Small intestine (tissue), 7 donors: ENCODE results near the gene CDH23. TPM values are rescaled to one million over a fixed set of nuclear protein-coding genes. Genes with fewer than 3 reads are reported as not detected.
A peak's percentile ranks its signal among the peaks of the same experiment; 100 is the strongest.

Source experiments
- DNase-seq, 2 donors: peaks; one replicate each; pipeline versions ENCODE4 v3.0.0 to v3.0.0-alpha.2; 2013
- FAIRE-seq: peaks from 2 replicates; lab custom pipeline; 2012; peaks lifted over from hg19 to GRCh38; lab: Jason Lieb, UNC
- H3K27ac ChIP-seq, 3 donors: one replicate each; pipeline ENCODE4 v1.5.1; 2013; ENCODE audit warnings: low read length in 2 of 3, mild to moderate bottlenecking in 2 of 3, control low read depth in 1 of 3, inconsistent platforms in 1 of 3, low read depth in 1 of 3, moderate library complexity in 1 of 3
- H3K27me3 ChIP-seq, 3 donors: one replicate each; pipeline ENCODE4 v1.6.1; 2013; ENCODE audit warnings: low read length in 3 of 3, inconsistent platforms in 1 of 3; ENCODE audit not compliant: control insufficient read depth in 3 of 3, insufficient read depth in 3 of 3
- H3K36me3 ChIP-seq, 3 donors: one replicate each; pipeline ENCODE4 v1.6.1; 2013; ENCODE audit warnings: low read length in 3 of 3, inconsistent platforms in 1 of 3, low read depth in 1 of 3, mild to moderate bottlenecking in 1 of 3, moderate library complexity in 1 of 3; ENCODE audit not compliant: control insufficient read depth in 3 of 3, insufficient read depth in 2 of 3
- H3K4me1 ChIP-seq, 3 donors: one replicate each; pipeline ENCODE4 v1.6.1; 2013; ENCODE audit warnings: low read length in 2 of 3, inconsistent platforms in 1 of 3, low read depth in 1 of 3, mild to moderate bottlenecking in 1 of 3, moderate library complexity in 1 of 3; ENCODE audit not compliant: control insufficient read depth in 3 of 3, insufficient read depth in 2 of 3
- H3K4me3 ChIP-seq, 3 donors: one replicate each; pipeline ENCODE4 v1.5.1; 2013; ENCODE audit warnings: low read length in 3 of 3, control low read depth in 1 of 3, inconsistent platforms in 1 of 3, low read depth in 1 of 3, mild to moderate bottlenecking in 1 of 3, moderate library complexity in 1 of 3
- H3K9me3 ChIP-seq, 2 donors: one replicate each; pipeline ENCODE4 v1.6.1; 2013; ENCODE audit warnings: low read depth in 1 of 2, low read length in 1 of 2; ENCODE audit not compliant: control insufficient read depth in 2 of 2, insufficient read depth in 1 of 2
- WGBS, 3 donors: extraction: QIAGEN DNeasy Blood & Tissue Kit; methylation state at CpG; one replicate each; pipeline ENCODE4 v1.1.7; 2013; 5-methylcytosine and 5-hydroxymethylcytosine counted together
- polyA plus RNA-seq, 4 donors: library from polyadenylated mRNA; stranded (reverse) in 3 of 4; unstranded in 1 of 4; fragments of 200-250 nt in 3 of 4; fragments of 120-200 nt in 1 of 4; gene quantifications; one replicate each; pipeline versions ENCODE4 v1.2.1 to v1.2.3, GENCODE V29; 2013
- donor health status: healthy with polysubstance abuse.
- donor health status: control.
- donor health status: control.
- donor health status: Bipolar disorder and iron deficiency.
- donor health status: healthy.

CDH23 gene
- polyA plus RNA-seq, 4 donors, result 0.89 to 2.5 (median 1.6) TPM

DNA sequence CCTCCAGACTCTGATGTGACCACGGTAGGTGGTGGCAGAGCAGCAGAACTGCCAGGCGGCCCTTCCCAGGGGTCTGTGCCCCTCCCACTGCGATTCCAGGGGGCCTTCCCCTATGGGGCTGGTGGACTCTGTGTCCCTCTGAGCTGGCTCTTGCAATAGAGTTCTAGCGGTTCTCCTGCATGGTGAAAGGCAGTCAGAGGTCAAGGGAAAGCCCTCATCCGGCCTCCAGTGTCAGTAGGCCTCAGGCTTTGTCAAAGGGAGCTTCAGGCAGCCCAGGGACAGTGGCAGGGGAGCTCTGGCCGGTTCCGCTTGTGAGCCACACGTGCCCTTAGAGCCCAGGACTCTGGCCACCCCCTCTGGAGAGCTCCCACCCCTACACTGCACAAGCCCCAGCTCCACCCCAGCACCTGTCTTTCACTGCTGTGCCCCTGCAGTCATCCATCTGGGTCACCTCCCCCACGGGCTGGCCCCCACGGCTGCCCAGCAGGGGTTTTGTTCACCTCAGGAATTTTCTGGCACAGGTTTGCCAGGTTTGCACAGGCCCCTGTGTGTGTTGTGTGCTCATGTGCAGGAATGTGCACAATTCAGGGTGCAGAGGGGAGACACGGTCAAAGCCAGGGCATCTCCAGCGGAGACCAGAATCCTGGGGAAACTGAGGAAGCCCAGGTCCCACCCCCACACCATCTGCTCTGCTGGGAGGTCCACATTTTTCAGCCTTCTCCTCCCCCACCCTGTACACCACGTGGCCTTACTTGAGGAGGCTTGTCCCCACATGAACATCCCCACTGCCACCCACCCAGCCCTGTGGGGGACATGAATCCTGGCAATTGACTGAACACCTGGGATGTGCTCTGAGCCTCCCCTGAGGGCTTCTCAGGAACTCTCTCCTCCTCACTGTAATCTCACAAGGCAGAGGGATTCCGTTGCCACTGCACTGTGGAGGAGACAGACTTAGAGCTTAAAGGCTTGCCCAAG is 299.1 kb downstream of the CDH23 start:
- Histone ChIP-seq H3K27me3 (no peaks in the 10 kb centered on the region), H3K4me3 (no peak overlapping the region), H3K27ac (no peak overlapping the region), H3K36me3 (peaks cover 0 to 2% (median 0%) of the 10 kb centered on the region in 3 donors), H3K9me3 (peaks cover 0 to 8% of the 10 kb centered on the region in 2 donors), H3K4me1 (peaks cover 3 to 9% (median 4%) of the 10 kb centered on the region in 3 donors)
- WGBS, 3 donors, result 82 to 87% (median 82%) methylated on average over 14 of the region's 14 CpGs
- FAIRE-seq (no peak), DNase-seq (no peak)

DNA sequence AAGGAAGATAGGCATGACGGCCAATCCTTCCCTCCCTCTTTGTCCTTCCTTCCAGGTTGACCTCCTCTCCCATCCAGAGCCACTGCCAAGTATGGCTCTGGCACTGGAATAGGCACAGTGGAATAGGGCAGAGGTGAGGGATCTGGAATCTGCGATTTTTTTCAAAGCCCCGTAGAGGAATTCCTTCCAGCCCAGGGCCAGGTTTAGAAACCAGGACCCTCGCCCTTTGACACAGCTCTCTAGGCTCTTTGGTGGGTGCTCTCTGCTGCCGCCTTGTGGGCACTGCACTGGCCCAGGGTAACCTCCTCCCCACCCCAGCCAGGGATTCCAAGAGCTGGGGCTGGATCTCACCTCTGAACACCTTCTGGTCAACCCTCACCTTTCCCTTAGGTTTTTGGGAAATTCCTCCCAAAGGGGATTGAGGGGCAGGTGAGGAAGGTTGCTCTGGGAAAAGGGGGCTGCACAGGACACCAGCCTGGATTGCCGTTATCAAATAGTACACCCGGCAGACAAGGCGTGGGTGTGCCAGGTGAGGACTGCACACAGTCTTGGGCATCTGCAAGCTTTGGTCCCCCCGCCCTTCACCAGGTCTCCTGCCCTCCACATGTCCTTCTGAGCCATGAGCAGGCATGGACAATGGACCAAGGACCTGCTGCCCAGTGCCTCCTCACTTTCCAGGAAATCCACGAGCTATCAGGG is 300.1 kb downstream of the CDH23 start:
- H3K4me3 ChIP-seq, result no peak overlapping the region
- 22 to 45% (median 29%) methylated on average over 10 of the region's 10 CpGs for WGBS, 3 donors
- DNase-seq (peak; percentile 71 to 77), FAIRE-seq (no peak)
- no peak overlapping the region for H3K27ac ChIP-seq
- peaks cover 0 to 2% (median 0%) of the 10 kb centered on the region in 3 donors for H3K36me3 ChIP-seq
- H3K27me3 ChIP-seq, result no peaks in the 10 kb centered on the region
- H3K9me3 ChIP-seq, result peaks cover 0 to under 1% of the 10 kb centered on the region in 2 donors
- peaks cover 3 to 9% (median 4%) of the 10 kb centered on the region in 3 donors for H3K4me1 ChIP-seq

DNA sequence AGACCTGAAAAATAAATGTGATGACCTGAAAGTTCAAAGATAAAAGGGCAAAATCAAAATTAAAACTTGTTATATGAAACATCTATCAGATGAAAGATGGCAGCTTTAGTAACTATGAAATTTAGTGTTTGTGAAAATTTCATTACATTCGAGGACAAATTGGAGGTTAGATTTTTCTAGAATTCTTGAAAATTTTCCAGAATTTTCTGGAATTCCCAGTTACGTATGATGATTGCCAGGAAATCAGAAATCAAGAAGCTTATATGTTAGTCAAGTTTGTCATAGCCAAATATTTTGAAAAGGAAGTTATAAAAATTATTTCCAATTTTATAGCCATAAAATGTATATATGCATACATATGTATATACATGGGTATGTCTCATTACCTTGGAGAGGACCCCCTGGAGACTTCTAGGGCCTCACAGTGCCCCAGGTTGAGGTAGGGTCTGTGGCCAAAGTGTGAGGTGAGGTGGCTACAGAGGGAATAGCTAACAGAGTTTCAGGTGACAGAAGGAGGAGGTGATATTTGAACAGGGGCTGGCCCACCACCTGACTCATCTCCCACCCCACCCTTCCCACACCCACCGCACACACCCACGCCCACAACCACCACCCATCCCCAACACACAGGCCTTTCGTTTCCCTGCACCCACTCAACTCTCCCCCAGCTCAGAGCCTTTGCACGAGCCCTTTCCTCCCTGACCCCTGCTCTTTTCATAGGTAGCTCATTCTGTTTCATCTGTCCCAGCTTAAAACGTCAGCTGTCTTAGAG is 301.4 kb downstream of the CDH23 start:
- Histone ChIP-seq H3K27me3 (no peaks in the 10 kb centered on the region), H3K36me3 (no peaks in the 10 kb centered on the region), H3K4me1 (peaks cover 3 to 5% (median 3%) of the 10 kb centered on the region in 3 donors), H3K9me3 (no peaks in the 10 kb centered on the region), H3K4me3 (no peak overlapping the region), H3K27ac (no peak overlapping the region)
- FAIRE-seq, result no peak
- no peak for DNase-seq
- WGBS, 3 donors, result 65 to 69% (median 65%) methylated on average over 7 of the region's 7 CpGs

DNA sequence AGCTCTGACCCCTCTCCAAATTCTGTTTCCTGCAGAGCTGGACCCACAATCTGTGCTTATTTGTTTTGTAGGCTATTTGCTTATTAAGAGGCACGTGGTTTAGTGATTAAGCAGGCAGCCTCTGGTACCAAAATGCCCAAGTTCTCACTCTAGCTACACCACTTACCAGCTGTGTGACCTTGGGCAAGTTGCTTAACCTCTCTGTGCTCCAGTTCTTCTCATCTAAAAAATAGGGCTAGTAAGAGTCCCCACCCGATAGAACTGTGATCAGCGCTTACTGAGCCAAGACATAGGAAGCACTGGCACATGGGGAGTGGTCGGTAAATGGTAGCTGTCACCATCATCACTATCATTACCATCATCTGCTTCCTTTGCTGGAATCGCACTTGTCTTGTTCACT is 302.0 kb downstream of the CDH23 start:
- no peak for DNase-seq
- no peaks in the 10 kb centered on the region for H3K27me3 ChIP-seq
- no peaks in the 10 kb centered on the region for H3K9me3 ChIP-seq
- H3K4me1 ChIP-seq, result peaks cover 1 to 5% (median 3%) of the 10 kb centered on the region in 3 donors
- WGBS, 3 donors, result 74 to 79% (median 76%) methylated on average over 5 of the region's 5 CpGs
- FAIRE-seq, result no peak
- no peak overlapping the region for H3K27ac ChIP-seq
- H3K4me3 ChIP-seq, result no peak overlapping the region
- no peaks in the 10 kb centered on the region for H3K36me3 ChIP-seq

DNA sequence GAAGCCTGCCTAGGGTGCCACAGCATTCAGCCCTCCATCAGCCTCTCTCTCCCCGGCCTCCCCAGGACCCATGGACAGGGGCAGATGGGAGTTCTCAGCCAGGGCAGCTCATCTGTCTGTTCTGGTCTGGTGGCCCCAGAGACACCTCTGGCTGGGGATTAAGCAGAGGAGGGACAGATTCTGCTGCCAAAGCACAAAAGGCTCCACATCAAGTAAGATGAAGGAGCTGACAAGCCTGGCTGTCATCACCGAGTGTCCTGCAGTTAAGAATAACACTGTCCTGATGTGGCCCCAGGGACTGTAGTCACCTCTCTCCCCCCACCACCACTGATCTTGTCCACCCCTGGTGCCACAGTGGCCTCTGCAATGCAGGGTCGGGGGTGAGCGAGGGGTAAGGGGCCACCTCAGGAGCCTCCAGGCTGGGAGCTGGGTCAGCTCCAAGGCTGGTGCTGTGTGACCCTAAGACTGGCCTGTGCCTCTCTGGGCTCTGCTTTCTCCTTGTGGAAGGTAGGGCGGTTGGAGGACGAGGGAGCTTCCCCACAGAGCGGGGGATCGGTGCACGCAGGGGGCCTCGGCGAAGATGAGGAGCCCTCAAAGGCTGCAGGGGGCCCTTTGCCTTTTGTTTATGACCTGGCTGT is 304.1 kb downstream of the CDH23 start:
- Histone ChIP-seq H3K36me3 (no peaks in the 10 kb centered on the region), H3K27ac (no peak overlapping the region), H3K27me3 (no peaks in the 10 kb centered on the region), H3K4me3 (no peak overlapping the region), H3K4me1 (peaks cover 0 to 3% (median 0%) of the 10 kb centered on the region in 3 donors), H3K9me3 (no peaks in the 10 kb centered on the region)
- DNase-seq (no peak), FAIRE-seq (no peak)
- WGBS, 3 donors, result 91 to 95% (median 92%) methylated on average over 11 of the region's 11 CpGs

DNA sequence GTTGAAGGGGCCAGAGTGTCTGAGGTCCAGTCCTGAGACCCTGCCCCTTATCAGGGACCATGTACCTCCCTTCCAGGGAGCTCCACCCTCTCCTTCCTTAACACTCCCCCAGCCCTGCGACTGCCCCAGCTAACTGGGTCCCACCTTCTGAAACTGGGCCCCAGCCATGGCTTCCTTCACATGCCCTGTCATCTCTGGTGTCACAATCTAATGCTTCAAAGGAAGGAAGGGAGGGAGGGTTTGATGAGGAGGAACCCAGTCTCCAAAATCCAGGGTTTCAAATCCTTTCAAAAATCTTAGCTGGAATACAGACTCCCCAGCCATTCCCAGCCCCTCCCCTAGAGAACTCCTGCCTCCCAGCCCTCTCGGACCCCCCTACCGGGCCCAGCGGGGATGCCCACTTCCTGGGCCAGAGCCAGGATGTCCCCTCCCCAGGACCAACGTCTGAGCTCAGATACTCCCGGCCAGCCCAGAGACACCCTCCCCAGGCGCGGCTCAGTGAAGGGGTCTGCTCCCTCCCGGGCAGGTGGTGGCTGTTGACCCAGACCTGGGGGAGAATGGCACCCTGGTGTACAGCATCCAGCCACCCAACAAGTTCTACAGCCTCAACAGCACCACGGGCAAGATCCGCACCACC is 304.9 kb downstream of the CDH23 start:
- Histone ChIP-seq H3K36me3 (no peaks in the 10 kb centered on the region), H3K27me3 (no peaks in the 10 kb centered on the region), H3K27ac (no peak overlapping the region), H3K9me3 (no peaks in the 10 kb centered on the region), H3K4me1 (peaks cover 0 to under 1% (median 0%) of the 10 kb centered on the region in 3 donors), H3K4me3 (no peak overlapping the region)
- 78 to 86% (median 79%) methylated on average over 11 of the region's 11 CpGs for WGBS, 3 donors
- FAIRE-seq, result no peak
- no peak for DNase-seq

DNA sequence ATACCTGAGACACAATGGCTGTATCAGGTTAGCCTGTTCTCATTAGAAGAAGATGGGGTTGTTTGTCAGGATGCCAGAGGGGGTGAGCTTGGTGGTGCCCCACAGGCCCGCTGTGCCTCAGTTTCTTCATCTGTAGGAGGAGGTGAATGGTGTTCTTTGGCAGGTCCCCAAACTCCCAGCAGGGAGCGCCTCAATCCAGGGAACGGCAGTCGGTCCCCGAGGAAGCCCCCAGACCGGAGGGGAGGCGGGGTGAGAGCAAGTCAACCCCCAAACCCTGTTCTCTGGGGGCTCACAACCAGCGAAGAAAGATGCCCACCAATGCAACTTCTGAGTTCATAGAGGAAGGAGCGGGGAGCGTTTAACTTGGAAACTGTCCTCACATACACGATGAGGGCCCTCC is 306.9 kb downstream of the CDH23 start:
- 72 to 84% (median 79%) methylated on average over 11 of the region's 11 CpGs for WGBS, 3 donors
- Histone ChIP-seq H3K27ac (no peak overlapping the region), H3K9me3 (no peaks in the 10 kb centered on the region), H3K36me3 (no peaks in the 10 kb centered on the region), H3K4me1 (peaks cover 0 to 5% (median 0%) of the 10 kb centered on the region in 3 donors), H3K27me3 (no peaks in the 10 kb centered on the region), H3K4me3 (no peak overlapping the region)
- no peak for FAIRE-seq
- no peak for DNase-seq
